Fibroblast of mammary gland (primary cell): ENCODE measurements around the gene LMBR1.
"Not testable (repeated sequence)": the region's sequence is repeated elsewhere in the genome, so short reads cannot be mapped to it uniquely, and the experiment has no call there.

ENCODE experiments used
- DNase-seq: peaks from one replicate; pipeline ENCODE4 v3.0.0-alpha.2; 2010; ENCODE audit warnings: low read depth
- H3K4me3 ChIP-seq: 2 replicates; pipeline ENCODE4 v1.5.1; 2011; ENCODE audit warnings: low read depth, mild to moderate bottlenecking, low read length, moderate library complexity; ENCODE audit not compliant: control insufficient read depth
- TF ChIP-seq, protein P1 (sequence below): conservative IDR thresholded peaks from 2 replicates; pipeline ENCODE4 v1.5.1; 2011; ENCODE audit warnings: low read depth, low read length, inconsistent platforms; ENCODE audit not compliant: control insufficient read depth, insufficient read depth

LMBR1 gene

DNA sequence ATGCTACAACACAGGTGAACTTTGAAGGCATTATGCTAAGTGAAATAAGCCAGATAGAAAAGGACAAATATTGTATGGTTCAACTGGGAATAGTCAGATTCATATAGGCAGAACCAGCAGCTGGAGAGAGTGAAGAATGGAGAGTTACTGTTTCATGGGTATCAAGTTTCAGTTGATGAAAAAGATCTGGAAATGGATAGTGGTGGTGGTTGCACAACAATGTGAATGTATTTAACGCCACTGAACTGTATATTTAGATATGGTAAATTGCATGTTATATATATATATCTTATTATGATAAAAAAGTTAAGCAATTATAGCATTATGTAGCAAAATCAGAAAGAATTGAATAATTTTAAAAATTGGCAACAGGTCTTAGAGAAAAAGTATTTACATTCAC is 3.9 kb downstream of the LMBR1 start:
- DNase-seq, result peak; percentile 53
- TF ChIP-seq, protein P1, sequence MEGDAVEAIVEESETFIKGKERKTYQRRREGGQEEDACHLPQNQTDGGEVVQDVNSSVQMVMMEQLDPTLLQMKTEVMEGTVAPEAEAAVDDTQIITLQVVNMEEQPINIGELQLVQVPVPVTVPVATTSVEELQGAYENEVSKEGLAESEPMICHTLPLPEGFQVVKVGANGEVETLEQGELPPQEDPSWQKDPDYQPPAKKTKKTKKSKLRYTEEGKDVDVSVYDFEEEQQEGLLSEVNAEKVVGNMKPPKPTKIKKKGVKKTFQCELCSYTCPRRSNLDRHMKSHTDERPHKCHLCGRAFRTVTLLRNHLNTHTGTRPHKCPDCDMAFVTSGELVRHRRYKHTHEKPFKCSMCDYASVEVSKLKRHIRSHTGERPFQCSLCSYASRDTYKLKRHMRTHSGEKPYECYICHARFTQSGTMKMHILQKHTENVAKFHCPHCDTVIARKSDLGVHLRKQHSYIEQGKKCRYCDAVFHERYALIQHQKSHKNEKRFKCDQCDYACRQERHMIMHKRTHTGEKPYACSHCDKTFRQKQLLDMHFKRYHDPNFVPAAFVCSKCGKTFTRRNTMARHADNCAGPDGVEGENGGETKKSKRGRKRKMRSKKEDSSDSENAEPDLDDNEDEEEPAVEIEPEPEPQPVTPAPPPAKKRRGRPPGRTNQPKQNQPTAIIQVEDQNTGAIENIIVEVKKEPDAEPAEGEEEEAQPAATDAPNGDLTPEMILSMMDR, result no peak
- H3K4me3 ChIP-seq, result no peak overlapping the region

DNA sequence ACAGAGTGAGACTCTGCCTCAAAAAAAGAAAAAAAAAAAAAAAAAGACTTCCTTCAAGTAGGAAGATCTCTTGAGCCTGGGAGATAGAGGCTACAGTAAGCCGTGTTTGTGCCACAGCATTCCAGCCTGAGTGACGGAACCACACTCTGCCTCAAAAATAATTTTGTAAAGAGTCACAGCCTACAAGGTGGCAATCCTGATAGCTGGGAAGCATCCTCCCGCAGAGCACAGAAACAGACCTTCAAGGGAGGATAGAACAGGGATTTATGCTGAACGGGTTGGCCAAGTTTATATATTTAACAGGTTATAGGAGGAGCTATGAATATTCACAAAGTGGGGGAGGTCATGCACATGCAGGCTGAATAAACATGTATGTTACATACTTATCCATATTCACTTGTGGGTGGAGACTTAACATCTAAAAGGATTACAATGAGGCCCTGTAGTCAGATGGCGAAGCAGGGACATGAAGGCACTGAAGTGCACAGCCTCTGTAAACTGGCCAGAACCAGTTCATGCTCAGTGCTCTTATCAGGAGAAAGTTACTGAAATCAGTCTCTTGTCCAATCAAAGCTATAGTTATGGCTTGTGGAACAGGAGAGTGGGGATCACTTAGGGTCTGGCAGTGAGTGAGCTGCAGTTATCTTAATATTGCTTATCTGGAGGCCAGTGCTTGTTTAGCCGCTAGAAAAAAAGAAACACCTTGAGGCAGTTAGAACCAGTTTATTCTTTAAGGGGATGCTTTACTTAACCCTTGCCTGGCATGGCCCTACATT is 6.8 kb downstream of the LMBR1 start:
- no peak for DNase-seq
- no peak overlapping the region for H3K4me3 ChIP-seq
- TF ChIP-seq, protein P1, result no peak

DNA sequence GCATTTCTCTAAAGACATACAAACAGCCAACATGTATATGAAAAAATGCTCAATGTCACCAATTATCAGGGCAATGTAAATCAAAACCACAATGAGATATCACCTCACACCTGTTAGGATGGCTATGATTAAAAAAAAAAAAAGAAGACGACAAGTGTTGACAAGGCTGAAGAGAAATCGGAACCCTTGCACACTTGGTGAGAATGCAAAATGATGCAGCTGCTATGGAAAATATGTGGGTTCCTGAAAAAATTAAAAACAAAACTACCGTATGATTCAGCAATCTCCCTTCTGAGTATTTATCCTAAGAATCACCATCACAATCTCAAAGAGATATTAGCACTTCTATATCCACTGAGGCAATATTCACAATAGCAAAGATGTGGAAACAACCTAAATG is 11.3 kb downstream of the LMBR1 start:
- no peak overlapping the region for H3K4me3 ChIP-seq
- DNase-seq, result no peak
- TF ChIP-seq, protein P1, result no peak

DNA sequence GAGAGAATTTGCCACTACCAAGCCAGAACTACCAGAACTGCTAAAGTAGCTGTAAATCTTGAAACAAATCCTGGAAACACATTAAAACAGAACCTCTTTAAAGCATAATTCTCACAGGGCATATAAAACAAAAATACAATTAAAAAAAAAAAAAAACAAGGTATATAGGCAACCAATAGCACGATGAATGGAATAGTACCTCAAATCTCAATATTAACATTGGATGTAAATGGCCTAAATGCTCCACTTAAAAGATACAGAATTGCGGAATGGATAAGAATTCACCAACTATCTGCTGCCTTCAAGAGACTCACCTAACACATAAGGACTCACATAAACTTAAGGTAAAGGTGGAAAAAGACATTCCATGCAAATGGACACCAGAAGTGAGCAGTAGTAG is 17.2 kb downstream of the LMBR1 start:
- TF ChIP-seq, protein P1, result no peak
- H3K4me3 ChIP-seq, result no peak overlapping the region
- DNase-seq, result no peak

DNA sequence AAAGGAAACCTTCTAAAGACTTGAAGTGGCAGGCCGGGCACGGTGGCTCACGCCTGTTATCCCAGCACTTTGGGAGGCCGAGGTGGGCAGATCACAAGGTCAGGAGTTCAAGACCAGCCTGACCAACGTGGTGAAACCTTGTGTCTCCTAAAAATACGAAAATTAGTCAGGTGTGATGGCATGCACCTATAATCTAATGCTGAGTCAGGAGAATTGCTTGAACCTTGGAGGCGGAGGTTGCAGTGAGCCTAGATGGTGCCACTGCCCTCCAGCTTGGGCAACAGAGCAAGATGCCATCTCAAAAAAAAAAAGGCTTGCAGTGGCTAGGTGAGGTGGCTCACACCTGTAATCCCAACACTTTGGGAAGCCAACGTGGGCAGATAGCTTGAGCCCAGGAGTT is 24.6 kb downstream of the LMBR1 start:
- H3K4me3 ChIP-seq, DNase-seq: not testable (repeated sequence)

DNA sequence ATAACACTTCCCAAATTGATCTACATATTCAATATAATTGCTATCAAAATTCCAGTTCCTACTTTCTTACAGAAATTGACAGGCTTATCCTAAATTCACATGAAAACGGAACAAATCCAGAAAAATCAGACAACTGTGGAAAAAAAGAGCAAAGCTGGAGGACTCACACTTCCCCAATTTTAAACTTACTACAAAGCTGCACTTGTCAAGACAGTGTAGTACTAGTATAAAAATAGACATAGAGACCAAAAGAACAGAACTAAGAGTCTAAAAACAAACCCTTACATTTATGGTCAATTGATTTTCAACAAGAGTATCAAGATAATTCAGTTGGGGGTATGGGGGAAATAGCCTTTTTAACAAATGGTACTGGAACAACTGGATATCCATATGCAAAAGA is 27.5 kb downstream of the LMBR1 start:
- no peak overlapping the region for H3K4me3 ChIP-seq
- TF ChIP-seq, protein P1, result no peak
- DNase-seq, result no peak

DNA sequence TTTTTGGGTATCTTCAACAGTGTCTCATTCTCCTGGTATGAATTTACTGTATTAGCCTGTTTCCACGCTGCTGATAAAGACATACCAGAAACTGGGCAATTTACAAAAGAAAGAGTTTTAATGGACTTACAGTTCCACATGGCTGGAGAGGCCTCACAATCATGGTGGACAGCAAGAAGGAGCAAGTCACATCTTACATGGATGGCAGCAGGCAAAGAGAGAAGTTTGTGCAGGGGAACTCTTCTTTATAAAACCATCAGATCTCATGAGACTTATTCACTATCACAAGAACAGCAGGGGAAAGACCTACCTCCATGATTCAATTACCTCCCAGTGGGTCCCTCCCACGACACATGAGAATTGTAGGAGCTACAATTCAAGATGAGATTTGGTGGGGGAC is 31.0 kb downstream of the LMBR1 start:
- DNase-seq, H3K4me3 ChIP-seq: not testable (repeated sequence)

DNA sequence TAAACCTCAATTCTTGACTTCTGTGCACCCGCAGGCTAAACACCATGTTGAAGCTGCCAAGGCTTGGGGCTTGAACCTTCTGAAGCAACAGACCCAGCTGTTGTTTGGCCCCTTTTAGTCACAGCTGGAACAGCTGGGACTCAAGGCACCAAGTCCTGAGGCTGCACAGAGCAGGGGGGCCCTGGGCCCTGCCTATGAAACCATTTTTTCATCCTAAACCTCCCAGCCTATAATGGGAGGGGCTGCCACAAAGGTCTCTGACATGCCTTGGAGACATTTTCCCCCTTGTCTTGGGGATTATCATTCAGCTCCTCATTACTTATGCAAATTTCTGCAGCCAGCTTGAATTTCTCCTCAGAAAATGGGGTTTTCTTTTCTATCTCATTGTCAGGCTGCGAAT is 31.8 kb downstream of the LMBR1 start:
- no peak for DNase-seq
- no peak overlapping the region for H3K4me3 ChIP-seq
- TF ChIP-seq, protein P1, result no peak

DNA sequence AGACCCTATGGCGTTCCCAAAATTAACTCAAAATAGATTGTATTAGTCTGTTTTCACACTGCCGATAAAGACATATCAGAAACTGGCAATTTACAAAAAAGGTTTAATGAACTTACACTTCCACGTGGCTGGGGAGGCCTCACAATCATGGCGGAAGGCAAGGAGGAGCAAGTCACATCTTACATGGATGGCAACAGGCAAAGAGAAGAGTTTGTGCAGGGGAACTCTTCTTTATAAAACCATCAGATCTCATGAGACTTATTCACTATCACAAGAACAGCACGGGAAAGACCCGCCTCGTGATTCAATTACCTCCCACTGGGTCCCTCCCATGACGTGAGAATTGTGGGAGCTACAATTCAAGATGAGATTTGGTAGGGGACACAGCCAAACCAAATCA is 32.9 kb downstream of the LMBR1 start:
- H3K4me3 ChIP-seq, DNase-seq: not testable (repeated sequence)
